ENCODE data around the gene TMEM131L. TPM values are rescaled to one million over a fixed set of nuclear protein-coding genes. Genes with fewer than 3 reads are reported as not detected.
A peak's percentile ranks its signal among the peaks of the same experiment; 100 is the strongest.

Gene TMEM131L
- total RNA-seq, 2 experiments from 2014 or later = 51.8 to 57.2 TPM

DNA sequence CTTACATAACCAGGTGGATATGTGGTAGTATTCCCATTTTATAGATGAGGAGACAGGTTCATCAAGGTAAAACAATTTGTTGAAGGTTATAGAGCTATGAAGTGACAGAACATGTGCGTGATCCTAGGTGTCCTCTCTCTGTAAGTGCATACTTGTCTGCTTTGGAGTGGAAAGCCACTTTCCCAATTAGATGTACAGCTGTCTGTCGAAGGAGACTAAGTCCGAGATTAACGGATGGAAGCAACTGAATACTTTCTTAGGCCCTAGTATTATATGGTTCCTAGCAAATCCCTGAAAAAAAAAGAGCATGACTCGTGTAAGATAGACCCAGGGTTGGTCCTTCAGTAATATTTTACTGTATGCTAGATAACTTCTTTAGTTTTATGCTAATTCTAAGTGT, 19.7 kb downstream of the TMEM131L start:
- Mint-ChIP-seq H3K4me3 (no peak overlapping the region), H3K27me3 (no peaks in the 10 kb centered on the region), H3K9me3 (no peaks in the 10 kb centered on the region), H3K27ac (peak overlapping the region; percentile 95), H3K4me1 (peaks cover 69% of the 10 kb centered on the region), H3K36me3 (peaks cover 21% of the 10 kb centered on the region)
- POLR2A ChIA-PET = interaction anchor here (0.7 to 6.9 kb wide), 7 partner anchors 9 to 59 kb away, joined by 3 to 72 read pairs (median 3); partner anchors contain the start of gene TMEM131L
- no peak for DNase-seq
- ATAC-seq (ENCODE audit: low read depth) = no peak

DNA sequence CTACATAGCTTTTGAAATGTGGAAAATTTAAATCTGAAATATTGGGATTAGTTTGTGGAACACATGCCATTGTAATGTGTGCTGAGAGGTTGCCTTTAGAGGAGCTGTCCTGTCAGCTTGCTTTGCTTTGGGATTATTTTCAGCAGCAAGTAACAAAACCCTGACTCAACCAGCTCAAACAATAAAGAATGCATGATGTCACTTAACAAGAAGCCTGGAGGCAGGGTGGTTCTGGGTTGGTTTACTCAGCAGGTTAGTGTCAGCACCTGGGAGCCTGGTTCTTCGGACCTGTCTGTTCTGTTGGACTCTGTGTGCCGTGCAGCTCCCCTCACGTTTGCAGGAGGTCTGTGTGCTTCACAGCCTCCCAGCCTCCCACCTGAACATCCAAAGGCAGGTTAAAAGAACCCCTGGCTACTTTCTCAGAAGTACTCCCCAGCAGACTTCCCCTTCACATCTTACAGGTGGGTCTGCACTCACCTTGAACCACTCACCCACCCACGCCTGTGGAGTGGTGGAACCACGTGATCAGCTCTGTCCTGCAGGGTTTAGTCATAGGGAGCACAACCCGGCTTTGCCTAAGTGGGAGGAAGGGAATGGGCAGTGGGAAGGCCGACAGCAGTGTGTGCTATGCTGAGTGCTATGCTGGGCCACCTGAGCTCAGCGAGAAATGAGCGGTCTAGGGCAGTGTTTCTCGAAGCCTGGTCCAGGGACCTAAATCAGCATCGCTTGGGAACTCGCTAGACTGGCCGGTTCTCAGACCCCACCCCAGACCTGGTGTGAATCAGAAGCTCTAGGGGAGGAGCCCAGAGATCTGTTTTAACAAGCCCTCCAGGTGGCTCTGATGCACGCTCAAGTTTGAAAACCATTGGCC, 20.4 kb downstream of the TMEM131L start:
- POLR2A ChIA-PET = interaction anchor here (0.6 to 6.9 kb wide), 11 partner anchors 8 to 65 kb away, joined by 3 to 72 read pairs (median 3); partner anchors contain the start of gene TMEM131L
- ATAC-seq (ENCODE audit: low read depth) (no peak), DNase-seq (no peak)
- peak overlapping the region; percentile 95 for H3K27ac Mint-ChIP-seq
- peak overlapping the region; percentile 39 for H3K4me3 Mint-ChIP-seq
- H3K9me3 Mint-ChIP-seq = no peaks in the 10 kb centered on the region
- peaks cover 17% of the 10 kb centered on the region for H3K36me3 Mint-ChIP-seq
- peaks cover 70% of the 10 kb centered on the region for H3K4me1 Mint-ChIP-seq
- no peaks in the 10 kb centered on the region for H3K27me3 Mint-ChIP-seq

DNA sequence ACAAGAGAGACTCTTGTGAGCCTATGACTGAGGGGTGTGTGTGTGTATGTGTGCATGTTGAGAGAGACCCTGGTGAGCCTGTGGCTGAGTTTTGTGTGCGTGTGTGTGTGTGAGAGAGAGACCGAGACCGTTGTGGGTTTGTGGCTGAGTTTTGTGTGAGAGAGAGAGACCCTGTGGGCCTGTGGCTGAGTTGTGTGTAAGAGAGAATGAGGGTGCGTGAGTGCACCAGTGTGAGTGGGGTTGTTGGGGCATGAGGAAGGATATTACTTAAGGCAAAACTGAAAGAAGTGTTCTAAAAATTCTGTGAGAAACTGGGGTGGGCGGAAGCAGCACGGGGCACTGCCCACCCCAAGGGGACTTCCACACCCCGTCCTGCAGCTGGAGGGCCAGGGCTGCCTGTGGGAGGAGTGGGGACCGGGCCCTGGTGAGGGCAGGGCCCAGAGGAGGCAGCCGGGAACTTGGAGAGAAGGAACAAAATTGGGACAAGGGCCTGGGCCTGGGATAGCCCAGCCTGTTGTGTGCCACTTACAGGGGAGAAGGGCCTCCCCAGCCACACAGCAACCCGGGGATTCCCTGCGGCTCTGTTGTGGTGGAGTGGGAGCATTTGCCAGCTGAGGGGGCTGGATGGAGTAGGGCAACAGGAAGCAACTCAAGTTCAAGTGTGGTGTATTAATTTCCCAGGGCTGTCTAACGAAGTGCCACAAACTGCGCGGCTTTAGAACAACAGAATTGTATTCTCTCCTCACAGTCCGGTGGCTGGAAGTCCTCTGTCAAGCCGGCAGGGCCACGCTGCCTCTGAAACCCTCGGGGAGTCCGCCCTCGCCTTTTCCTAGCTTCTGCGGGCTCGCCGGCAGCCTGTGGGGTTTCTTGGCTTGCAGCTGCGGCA, 22.1 kb downstream of the TMEM131L start:
- Mint-ChIP-seq H3K4me1 (peaks cover 66% of the 10 kb centered on the region), H3K9me3 (no peaks in the 10 kb centered on the region), H3K4me3 (peak overlapping the region; percentile 82), H3K27ac (peak overlapping the region; percentile 95), H3K27me3 (no peaks in the 10 kb centered on the region), H3K36me3 (peaks cover 17% of the 10 kb centered on the region)
- POLR2A ChIA-PET = interaction anchor here (0.7 to 6.9 kb wide), 14 partner anchors 10 to 953 kb away, joined by 3 to 72 read pairs (median 6); partner anchors contain the start of gene TMEM131L
- ATAC-seq (ENCODE audit: low read depth) (peak; percentile 61), DNase-seq (peak; percentile 79)

DNA sequence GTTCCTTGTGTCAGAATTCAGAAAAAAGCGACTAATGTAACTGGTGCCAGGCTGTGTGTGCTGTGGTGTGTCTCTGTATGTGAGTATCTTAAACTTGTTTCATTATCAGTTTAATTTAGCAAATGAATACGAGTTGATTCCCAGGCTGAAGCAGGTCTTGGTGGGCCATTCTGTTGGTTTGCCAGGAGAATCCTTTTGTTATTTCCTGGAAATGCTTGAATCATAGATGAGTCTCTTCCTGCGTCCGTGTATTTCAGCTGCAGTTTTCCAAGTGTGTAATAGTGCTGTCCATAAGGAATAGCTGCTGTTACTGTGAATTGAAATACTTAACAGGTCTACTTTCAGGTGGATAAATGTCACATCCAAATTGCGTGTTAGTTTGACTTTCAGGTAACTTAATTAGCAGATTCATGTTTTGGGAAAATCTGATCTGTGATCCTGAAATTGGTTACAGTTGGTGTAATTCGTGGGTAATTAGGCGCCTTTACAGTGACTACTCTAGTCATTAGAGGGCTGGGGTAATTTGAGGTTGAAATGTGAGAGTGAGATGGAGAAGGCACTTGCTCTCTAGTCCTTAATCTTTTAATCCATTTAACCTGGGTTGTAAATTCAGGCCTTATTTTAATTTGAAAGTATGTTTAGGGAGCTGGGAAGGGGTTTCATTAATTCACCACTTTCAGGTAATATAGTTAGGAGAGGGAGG, 23.8 kb downstream of the TMEM131L start:
- peaks cover 17% of the 10 kb centered on the region for H3K36me3 Mint-ChIP-seq
- H3K4me1 Mint-ChIP-seq = peaks cover 69% of the 10 kb centered on the region
- peak overlapping the region; percentile 82 for H3K4me3 Mint-ChIP-seq
- no peak for ATAC-seq (ENCODE audit: low read depth)
- no peak for DNase-seq
- no peaks in the 10 kb centered on the region for H3K9me3 Mint-ChIP-seq
- POLR2A ChIA-PET = interaction anchor here (0.7 to 6.9 kb wide), 6 partner anchors 20 to 1060 kb away, joined by 3 to 72 read pairs (median 8); partner anchors contain the start of gene TMEM131L
- H3K27ac Mint-ChIP-seq = peak overlapping the region; percentile 95
- H3K27me3 Mint-ChIP-seq = no peaks in the 10 kb centered on the region

DNA sequence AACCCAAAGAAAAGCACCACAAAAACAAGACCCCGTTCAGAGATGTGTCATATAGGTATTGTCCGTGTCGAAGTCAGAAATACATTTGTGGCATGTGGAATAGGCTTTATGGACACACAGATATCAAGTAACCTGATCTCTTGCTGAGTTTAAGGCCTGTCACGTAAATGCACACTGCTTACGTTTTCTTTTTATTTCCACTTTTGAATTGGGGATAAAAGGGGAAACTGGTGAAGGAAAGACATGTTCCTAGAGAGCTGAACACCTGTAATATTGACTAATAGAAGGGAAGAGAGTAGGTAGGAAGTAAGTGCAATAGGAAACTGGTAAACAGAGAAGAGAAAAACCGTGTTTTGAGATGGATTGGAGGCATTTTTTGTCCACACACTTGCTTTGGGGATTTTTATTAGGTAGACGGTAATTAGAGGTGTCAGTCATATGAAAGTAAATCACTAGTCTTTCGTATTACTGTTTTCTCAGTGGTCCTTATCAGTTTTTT, 24.9 kb downstream of the TMEM131L start:
- peak overlapping the region; percentile 73 for H3K27ac Mint-ChIP-seq
- H3K36me3 Mint-ChIP-seq = peaks cover 14% of the 10 kb centered on the region
- H3K27me3 Mint-ChIP-seq = no peaks in the 10 kb centered on the region
- peaks cover 70% of the 10 kb centered on the region for H3K4me1 Mint-ChIP-seq
- peak overlapping the region; percentile 74 for H3K4me3 Mint-ChIP-seq
- no peak for ATAC-seq (ENCODE audit: low read depth)
- no peak for DNase-seq
- H3K9me3 Mint-ChIP-seq = no peaks in the 10 kb centered on the region
- POLR2A ChIA-PET = interaction anchor here (0.6 to 6.9 kb wide), 5 partner anchors 8 to 1059 kb away, joined by 3 to 72 read pairs (median 4); partner anchors contain the start of gene TMEM131L

DNA sequence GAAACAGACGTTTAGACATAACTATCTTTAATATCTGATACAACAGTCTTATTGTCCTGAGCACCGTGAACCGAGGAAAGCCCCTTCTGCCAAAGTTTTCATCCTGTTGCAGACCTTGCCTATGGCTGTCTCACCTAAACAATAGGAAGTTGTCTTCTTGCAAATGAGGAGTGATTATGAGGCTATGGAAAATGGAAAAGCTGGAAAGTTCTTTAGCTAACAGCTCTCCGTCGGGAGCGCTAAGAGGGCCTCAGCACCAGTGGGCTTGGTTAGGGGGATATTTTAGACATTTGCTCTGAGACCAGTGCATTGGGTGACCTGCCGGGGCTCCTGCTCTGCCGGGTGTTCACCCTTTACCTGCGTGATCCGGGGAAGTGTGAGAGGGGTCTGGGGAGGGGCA, 28.4 kb downstream of the TMEM131L start:
- no peaks in the 10 kb centered on the region for H3K27me3 Mint-ChIP-seq
- peaks cover 70% of the 10 kb centered on the region for H3K4me1 Mint-ChIP-seq
- no peaks in the 10 kb centered on the region for H3K9me3 Mint-ChIP-seq
- DNase-seq (no peak), ATAC-seq (ENCODE audit: low read depth) (no peak)
- POLR2A ChIA-PET = interaction anchor here (0.7 to 1.8 kb wide), 5 partner anchors 8 to 29 kb away, joined by 3 to 9 read pairs (median 8); partner anchors contain the start of gene TMEM131L
- no peak overlapping the region for H3K4me3 Mint-ChIP-seq
- peak overlapping the region; percentile 57 for H3K27ac Mint-ChIP-seq
- H3K36me3 Mint-ChIP-seq = peaks cover 12% of the 10 kb centered on the region

DNA sequence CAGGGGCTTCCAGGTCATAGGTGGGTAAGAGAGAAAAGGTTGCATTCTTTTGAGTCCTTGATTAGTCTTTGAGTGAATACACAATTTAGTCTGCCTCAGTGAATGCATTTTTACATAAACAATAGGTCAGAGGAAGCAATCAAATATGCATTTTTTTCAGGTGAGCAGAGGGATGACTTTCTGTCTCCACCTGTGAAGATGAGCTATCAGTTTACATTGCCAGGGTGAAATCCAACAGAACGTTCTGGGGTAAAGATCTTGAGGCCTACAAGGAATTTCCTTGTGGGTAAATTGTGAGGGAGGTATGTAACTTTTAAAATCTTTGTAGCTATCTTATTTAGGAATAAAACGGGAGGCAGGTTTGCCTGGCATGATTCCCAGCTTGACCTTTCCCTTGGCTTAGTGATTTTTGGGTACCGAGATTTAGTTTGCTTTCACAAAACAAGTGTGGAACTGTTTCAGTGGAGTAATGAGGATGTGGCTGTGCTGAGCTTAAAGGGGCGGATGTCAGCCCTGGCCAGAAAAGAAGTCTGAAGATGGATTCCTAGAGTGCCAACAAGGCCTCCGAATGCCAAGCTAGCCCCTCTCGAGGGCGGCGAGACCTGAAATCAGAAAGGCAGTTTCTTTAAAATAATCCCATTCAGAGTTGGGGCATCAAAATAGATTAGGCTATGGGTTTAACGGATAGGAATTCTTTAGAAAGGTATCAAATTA, 29.5 kb downstream of the TMEM131L start:
- DNase-seq = no peak
- POLR2A ChIA-PET = interaction anchor here (0.6 to 1.6 kb wide), 5 partner anchors 9 to 30 kb away, joined by 3 to 9 read pairs (median 3); partner anchors contain the start of gene TMEM131L
- ATAC-seq (ENCODE audit: low read depth) = no peak
- H3K36me3 Mint-ChIP-seq = peaks cover 11% of the 10 kb centered on the region
- H3K27ac Mint-ChIP-seq = peak overlapping the region; percentile 87
- H3K27me3 Mint-ChIP-seq = no peaks in the 10 kb centered on the region
- peak overlapping the region; percentile 39 for H3K4me3 Mint-ChIP-seq
- H3K4me1 Mint-ChIP-seq = peaks cover 70% of the 10 kb centered on the region
- H3K9me3 Mint-ChIP-seq = no peaks in the 10 kb centered on the region

DNA sequence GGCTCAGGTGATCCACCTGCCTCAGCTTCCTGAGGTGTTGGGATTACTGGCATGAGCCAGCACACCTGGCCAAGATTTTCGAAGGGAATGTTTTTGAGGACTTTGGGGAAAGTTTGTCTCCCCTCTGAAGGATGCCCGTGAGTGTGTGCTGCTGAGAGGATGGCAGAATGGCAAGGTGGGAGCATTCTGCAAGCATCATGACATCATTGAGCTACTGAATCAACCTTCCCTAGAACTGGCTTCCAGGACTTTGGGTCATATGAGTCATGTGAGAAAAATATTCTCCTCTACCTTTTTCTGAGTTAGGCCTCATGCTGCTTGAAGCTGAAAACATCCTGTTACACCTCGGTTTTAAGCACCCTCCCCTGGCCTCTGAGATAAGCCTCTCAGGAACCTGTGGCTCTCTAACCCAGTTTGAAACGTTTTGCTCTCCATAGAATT, 31.0 kb downstream of the TMEM131L start:
- Mint-ChIP-seq H3K4me3 (peak overlapping the region; percentile 70), H3K4me1 (peaks cover 71% of the 10 kb centered on the region), H3K27me3 (no peaks in the 10 kb centered on the region), H3K36me3 (peaks cover 15% of the 10 kb centered on the region), H3K9me3 (no peaks in the 10 kb centered on the region), H3K27ac (peak overlapping the region; percentile 87)
- ATAC-seq (ENCODE audit: low read depth) (peak; percentile 88), DNase-seq (no peak)
- POLR2A ChIA-PET = interaction anchor here (0.8 to 2.5 kb wide), 9 partner anchors 8 to 34 kb away, joined by 3 to 13 read pairs (median 3); partner anchors contain the start of gene TMEM131L

DNA sequence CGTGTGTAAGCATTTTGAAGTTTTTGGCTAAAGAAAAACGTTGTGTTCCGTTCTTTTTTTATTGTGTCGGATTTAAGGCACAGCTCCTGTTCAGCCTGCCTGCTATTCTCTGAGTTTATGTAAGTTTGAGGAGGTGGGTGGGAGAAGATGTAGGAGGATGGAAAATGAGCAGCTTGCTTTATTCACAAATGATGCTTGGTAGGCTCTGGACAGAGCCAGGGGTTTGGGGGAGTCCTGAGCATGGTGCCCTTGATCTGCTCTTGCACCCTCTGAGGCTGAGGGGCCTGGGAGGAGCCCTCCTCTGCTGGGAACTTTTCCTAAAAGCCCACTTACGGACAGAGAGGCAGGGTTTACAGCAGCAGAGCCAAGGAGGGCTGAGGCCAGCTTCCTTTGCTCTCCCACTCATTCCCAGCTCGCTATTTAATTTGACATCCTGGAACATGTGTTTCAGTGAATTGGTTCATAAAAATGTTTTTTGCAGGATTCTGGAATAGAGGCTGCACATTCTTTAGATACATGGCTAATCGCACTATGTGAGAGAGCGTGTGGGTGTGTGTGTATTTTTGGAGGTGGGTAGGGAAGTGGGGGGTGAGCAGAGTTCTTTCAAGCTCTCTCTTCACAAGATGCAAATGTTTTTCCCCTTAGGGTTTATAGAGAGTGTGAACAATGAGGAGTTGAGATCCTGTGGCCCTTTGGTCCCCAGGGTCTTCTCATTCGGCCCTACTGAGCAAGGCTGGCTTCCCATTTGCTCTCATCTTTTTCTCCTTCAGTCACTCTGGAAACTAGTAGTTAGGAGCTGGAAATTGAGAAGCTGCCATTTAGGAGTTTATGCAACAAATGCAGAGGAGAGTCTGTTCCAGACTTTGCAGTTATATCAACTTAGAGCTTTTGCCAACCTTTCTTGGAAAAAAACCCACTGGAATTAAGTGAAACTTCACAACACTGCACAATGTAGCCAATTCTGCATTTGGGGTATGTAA, 32.1 kb downstream of the TMEM131L start:
- POLR2A ChIA-PET = interaction anchor here (0.7 to 2.5 kb wide), 8 partner anchors 10 to 33 kb away, joined by 3 to 13 read pairs (median 4); partner anchors contain the start of gene TMEM131L
- DNase-seq (no peak), ATAC-seq (ENCODE audit: low read depth) (no peak)
- peaks cover 21% of the 10 kb centered on the region for H3K36me3 Mint-ChIP-seq
- H3K27ac Mint-ChIP-seq = peak overlapping the region; percentile 87
- H3K27me3 Mint-ChIP-seq = no peaks in the 10 kb centered on the region
- H3K4me3 Mint-ChIP-seq = peak overlapping the region; percentile 70
- peaks cover 76% of the 10 kb centered on the region for H3K4me1 Mint-ChIP-seq
- H3K9me3 Mint-ChIP-seq = no peaks in the 10 kb centered on the region

DNA sequence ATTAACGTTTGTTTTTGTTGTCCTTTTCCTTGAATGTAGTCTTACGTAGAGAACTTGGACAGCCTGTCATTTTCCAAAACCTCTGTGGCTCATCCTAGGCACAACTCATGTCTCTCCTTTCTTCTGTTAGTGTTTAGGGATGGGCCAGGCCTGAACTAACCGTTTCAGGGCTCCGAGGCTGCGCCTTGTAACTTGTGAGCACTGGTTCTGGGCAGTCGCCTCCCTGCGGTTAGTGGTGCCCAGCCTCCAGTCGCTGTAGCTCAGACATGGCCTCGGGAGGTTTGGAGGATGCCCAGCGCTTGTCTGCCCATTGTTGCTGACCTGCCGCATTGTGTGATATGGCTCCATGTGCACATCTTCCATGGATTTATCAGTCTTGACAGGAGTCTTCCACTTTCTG, 32.8 kb downstream of the TMEM131L start:
- ATAC-seq (ENCODE audit: low read depth) (no peak), DNase-seq (no peak)
- Mint-ChIP-seq H3K27me3 (no peaks in the 10 kb centered on the region), H3K4me3 (peak overlapping the region; percentile 70), H3K9me3 (no peaks in the 10 kb centered on the region), H3K4me1 (peaks cover 73% of the 10 kb centered on the region), H3K36me3 (peaks cover 24% of the 10 kb centered on the region), H3K27ac (peak overlapping the region; percentile 87)
- POLR2A ChIA-PET = interaction anchor here (0.7 to 2.5 kb wide), 4 partner anchors 10 to 33 kb away, joined by 3 to 13 read pairs (median 7); partner anchors contain the start of gene TMEM131L

DNA sequence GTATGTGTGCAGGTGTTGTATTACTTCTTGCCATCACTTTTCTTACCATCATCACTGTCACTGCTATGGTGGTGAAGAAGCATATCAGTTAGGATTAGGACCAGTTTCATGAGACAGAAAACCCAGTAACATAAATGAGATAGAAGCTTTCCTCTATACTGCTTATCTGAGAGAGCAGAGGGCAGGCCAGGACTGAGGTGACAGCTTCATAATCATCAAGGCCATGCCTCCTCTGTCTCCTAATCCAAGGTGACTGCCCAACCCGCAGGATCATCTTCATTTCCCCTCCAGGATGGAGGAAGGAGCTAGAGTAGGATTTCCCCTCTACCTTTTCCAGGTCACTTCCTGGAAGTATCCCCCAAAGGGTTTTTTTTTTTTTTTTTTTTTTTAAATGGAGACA, 35.4 kb downstream of the TMEM131L start:
- H3K9me3 Mint-ChIP-seq = peaks cover 2% of the 10 kb centered on the region
- peaks cover 63% of the 10 kb centered on the region for H3K4me1 Mint-ChIP-seq
- no peaks in the 10 kb centered on the region for H3K27me3 Mint-ChIP-seq
- peaks cover 39% of the 10 kb centered on the region for H3K36me3 Mint-ChIP-seq
- peak overlapping the region; percentile 13 for H3K27ac Mint-ChIP-seq
- POLR2A ChIA-PET = interaction anchor here (0.9 to 1.0 kb wide), 2 partner anchors 20 to 62 kb away, joined by 4 read pairs; no protein-coding TSS in a partner anchor
- DNase-seq (no peak), ATAC-seq (ENCODE audit: low read depth) (no peak)
- no peak overlapping the region for H3K4me3 Mint-ChIP-seq
